Stimulated activated CD8-positive, alpha-beta memory T cell treated with anti-CD3 and anti-CD28 coated beads, Interleukin-2, amount 100 ng/mL, for 1 hour (primary cell): ENCODE data around the gene ADI1.

Source experiments
- DNase-seq, 2 donors: peaks; one replicate each; pipeline ENCODE4 v3.0.0-alpha.2; 2020; ENCODE audit warnings: low read depth in 2 of 2

Gene ADI1

DNA sequence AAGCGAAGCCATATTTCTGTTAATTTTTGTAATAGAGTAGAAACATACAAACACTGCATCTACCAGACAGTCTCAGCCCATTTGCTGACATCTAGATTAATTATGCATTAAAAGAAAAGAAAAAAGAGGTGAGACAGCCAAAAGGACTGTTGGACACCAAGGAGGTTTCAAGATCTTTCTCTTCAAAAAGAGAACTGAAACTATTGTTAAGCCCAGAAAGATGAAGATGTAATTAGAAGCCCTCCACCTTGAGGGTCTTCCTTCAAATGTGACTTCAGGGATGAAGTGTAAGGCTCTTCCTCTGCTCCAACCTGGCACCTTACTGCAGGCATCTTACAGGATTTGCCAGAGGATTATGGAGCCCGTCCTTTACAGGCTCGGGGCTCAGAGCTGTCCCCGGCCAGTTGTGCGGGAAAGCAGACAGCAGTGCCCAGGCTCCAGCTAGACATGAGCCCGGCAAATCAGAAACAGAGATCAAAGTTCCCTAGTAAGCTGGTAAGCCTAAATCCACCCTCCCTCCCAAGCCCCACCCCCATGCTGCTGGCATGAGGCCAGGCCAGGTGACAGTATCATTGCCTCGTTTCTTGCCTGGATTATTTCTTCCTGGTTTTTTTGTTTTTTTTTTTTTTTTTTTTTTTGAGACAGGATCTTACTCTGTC lies 38.9 kb downstream of the ADI1 start:
- no peak for DNase-seq

GRCh38 chr2:3479430-3480320 lies 39.7 kb downstream of the ADI1 start:
- DNase-seq: no peak

DNA sequence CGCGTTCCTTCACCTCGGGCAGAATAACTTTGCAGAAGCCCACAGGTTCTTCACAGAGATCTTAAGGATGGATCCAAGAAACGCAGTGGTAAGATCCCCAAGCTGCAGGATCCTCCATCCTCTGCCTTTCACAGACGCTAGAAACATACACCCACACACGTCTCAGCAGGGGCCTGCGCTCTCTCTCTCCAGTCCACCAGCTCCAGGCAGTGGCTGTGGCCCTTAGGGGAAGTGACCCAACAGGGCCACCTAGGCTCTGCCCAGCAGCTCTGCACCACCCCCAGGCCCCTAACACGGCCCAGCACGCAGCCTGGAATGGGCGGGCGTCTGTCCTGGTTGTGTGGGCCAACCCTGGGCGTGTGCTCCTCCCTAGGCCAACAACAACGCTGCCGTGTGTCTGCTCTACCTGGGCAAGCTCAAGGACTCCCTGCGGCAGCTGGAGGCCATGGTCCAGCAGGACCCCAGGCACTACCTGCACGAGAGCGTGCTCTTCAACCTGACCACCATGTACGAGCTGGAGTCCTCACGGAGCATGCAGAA lies 40.4 kb downstream of the ADI1 start:
- no peak for DNase-seq

- no peak for DNase-seq
Measured at GRCh38 chr2:3476985-3477327, 42.4 kb downstream of the ADI1 start.

GRCh38 chr2:3476321-3476984 lies 42.9 kb downstream of the ADI1 start:
- no peak for DNase-seq

DNA sequence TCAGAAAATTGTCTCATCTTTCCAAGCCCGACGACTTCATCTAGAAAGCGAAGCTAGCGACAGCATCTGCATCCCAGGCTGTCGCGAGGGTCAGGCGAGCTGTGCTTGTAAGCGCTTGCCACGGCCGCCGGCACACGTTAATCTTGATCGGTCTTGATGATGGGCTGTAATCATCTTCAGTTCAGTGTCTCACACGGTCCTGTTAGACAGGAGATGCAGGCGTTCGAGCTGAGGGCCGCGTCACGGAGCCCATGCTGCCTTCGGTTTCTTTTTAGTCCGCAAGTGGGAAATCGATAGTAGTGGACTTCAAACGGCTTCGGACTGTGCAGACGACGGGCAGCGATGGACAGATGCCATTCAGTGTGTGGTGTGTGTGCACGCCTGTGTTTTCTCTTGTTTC lies 43.6 kb downstream of the ADI1 start:
- DNase-seq: no peak

GRCh38 chr2:3472966-3473365 lies 46.4 kb downstream of the ADI1 start:
- no peak for DNase-seq

DNA sequence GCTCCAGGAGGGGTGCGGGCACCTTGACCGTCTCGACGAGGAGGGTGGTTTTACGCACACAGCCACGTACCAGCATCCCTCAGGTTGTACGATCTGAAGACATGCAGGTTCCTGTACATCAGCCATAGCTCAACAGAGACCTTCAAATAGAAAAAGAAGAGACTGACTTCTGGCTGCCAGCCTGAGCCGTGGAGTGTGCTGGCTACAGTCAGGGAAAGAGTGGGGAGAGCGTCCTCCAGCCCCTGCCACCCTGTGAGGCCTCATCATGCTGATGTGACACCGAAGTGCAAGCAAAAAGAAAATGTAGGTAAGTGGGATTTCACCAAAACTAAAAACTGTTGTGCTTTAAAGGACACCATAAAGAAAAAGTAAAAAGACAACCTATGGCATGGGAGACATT lies 47.0 kb downstream of the ADI1 start:
- no peak for DNase-seq

- no peak for DNase-seq
Measured at GRCh38 chr2:3470856-3471737, 48.2 kb downstream of the ADI1 start.

GRCh38 chr2:3470166-3470651 lies 49.1 kb downstream of the ADI1 start:
- DNase-seq: no peak

DNA sequence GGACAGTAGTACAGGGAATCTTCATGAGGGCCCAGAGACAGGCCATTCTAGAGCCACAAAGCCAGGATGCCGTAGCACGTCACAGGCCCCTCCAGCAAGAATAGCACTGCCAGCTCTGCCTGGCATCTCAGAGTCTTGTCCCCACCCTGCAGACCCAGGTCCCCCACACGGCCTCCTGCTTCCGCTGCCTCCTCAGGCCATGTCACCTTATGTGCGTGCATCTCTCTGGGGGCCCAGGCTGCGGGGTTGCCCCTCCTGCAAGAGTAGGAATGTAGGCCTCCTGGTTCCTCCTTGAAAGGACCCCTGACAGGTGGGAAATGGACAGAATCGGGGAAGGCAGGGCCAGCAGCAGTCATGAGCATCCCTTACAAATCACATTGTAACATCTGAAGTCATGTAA lies 49.8 kb downstream of the ADI1 start:
- no peak for DNase-seq

- DNase-seq: no peak
Measured at GRCh38 chr2:3468296-3468988, 50.9 kb downstream of the ADI1 start.

DNA sequence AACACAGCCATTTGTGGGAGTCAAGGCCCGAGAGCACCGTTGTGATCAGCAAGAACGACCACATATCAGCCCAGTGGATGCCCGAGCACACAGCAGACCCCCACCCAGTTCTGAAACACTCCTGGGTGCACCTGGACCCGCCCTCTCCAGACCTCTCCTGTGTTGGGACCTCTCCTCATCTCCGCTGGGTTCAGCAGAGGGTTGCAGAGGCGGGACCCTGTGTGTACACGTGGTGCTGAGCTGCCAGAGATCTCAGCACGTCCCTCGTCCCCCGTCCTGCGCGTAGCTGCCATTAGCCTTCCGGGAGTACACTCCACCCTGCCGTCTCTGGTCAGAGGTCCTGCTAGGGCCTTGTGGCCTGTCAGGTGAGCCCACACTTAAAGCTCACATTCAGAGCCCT lies 51.7 kb downstream of the ADI1 start:
- no peak for DNase-seq

DNA sequence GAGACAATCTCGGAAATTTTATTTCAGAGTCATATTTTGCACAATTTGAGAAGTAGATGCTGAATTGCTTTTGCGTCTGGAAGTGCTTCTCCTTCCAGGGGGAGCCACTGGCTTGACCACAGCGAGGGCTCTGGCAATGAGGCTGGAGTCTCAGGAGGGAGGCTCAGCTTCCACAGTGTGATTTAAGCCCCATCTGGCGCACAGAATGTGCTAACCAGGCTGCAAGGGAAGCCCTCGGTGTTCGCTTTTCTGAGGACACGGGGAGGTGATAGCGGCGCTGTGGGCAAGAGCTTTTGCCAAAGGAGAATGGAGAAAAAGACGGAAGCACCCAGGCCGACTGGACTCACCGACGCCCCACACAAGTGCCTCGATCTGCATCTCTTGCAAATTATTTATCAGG lies 52.4 kb downstream of the ADI1 start:
- DNase-seq: no peak

GRCh38 chr2:3466482-3466863 lies 52.9 kb downstream of the ADI1 start:
- DNase-seq: no peak

- DNase-seq: no peak
Measured at GRCh38 chr2:3465844-3466481, 53.4 kb downstream of the ADI1 start.

- no peak for DNase-seq
Measured at GRCh38 chr2:3465328-3465727, 54.0 kb downstream of the ADI1 start.

DNA sequence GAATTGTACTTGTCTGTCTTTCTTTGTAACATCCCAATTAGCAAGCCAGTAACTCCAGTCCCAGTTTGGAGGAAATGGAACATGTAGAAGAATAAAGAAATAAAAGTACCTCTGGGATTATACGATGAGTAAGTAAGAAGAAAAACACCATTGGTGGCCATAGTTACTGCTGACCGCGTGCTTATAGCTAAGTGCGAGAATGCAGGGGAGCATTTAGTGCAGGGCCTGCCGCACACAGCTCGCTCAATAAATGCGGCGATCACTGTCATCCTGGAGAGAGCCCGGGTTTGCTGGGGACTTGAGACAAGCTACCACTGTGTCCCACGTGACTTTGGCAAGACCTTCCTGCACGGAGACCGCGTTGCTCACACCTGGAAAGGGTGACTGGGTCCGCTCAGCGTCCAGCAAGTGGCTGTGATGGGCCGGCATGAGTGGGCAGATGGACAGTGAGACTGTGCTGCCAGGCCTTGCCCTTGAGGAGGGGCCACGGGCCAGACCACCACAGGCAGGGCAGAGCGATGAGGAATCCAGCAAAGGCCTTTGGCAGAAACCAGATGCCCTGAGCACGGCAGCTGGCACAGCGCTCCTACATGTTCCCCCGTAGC lies 54.8 kb downstream of the ADI1 start:
- no peak for DNase-seq

DNA sequence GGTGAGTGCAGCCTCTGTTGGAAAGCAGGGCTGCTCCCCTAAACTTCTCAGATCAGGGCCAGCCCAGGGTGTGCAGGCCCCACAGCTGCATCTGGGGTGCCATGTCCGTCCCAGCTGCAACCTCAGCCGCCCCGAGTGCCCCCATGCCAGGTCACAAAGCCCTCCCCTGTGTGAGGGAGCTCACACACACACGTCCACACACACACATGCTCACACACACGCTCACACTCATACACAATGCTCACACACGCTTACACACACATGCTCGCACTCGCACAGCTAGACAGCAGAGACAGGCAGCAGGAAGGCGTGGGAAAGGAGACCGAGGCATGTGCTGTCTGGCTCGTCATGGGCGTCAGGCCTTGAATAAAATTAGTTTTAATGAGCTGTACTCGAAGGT lies 55.4 kb downstream of the ADI1 start:
- DNase-seq: no peak
